Globus pallidus (tissue), 1 donor: ENCODE results near the gene LDB2.
A peak's percentile ranks its signal among the peaks of the same experiment; 100 is the strongest.

ENCODE experiments used
- DNase-seq: peaks from one replicate; pipeline ENCODE4 v3.0.0-alpha.2; 2015; ENCODE audit warnings: low spot score

Gene LDB2

GRCh38 chr4:16757080-16757521, 141.3 kb downstream of the LDB2 start:
- peak; percentile 29 for DNase-seq

- no peak for DNase-seq
These were observed 144.3 kb downstream of the LDB2 start for GRCh38 chr4:16754104-16754503.

GRCh38 chr4:16752150-16752549, 146.3 kb downstream of the LDB2 start:
- DNase-seq = no peak

- DNase-seq = no peak
These were observed 147.4 kb downstream of the LDB2 start for GRCh38 chr4:16750882-16751642.

- DNase-seq = no peak
These were observed 148.2 kb downstream of the LDB2 start for GRCh38 chr4:16750216-16750615.

GRCh38 chr4:16745887-16746286, 152.6 kb downstream of the LDB2 start:
- DNase-seq = no peak

GRCh38 chr4:16745009-16745635, 153.3 kb downstream of the LDB2 start:
- no peak for DNase-seq

GRCh38 chr4:16741287-16741686, 157.2 kb downstream of the LDB2 start:
- no peak for DNase-seq

GRCh38 chr4:16739997-16740624, 158.3 kb downstream of the LDB2 start:
- no peak for DNase-seq

- DNase-seq = no peak
These were observed 159.9 kb downstream of the LDB2 start for GRCh38 chr4:16738558-16738957.

GRCh38 chr4:16733509-16733908, 164.9 kb downstream of the LDB2 start:
- no peak for DNase-seq

GRCh38 chr4:16732741-16733140, 165.7 kb downstream of the LDB2 start:
- no peak for DNase-seq

- no peak for DNase-seq
These were observed 166.6 kb downstream of the LDB2 start for GRCh38 chr4:16731776-16732380.

- no peak for DNase-seq
These were observed 167.8 kb downstream of the LDB2 start for GRCh38 chr4:16730522-16731205.

GRCh38 chr4:16729336-16729735, 169.1 kb downstream of the LDB2 start:
- DNase-seq = no peak

GRCh38 chr4:16728849-16729248, 169.6 kb downstream of the LDB2 start:
- DNase-seq = no peak

- DNase-seq = no peak
These were observed 170.3 kb downstream of the LDB2 start for GRCh38 chr4:16728111-16728510.

- no peak for DNase-seq
These were observed 171.2 kb downstream of the LDB2 start for GRCh38 chr4:16727218-16727617.

GRCh38 chr4:16726368-16727050, 171.9 kb downstream of the LDB2 start:
- no peak for DNase-seq

- DNase-seq = no peak
These were observed 173.2 kb downstream of the LDB2 start for GRCh38 chr4:16725252-16725651.

- DNase-seq = no peak
These were observed 176.0 kb downstream of the LDB2 start for GRCh38 chr4:16722416-16722815.
